Measurements from ENCODE around the gene LSP1. TPM values are rescaled to one million over a fixed set of nuclear protein-coding genes. Genes with fewer than 3 reads are reported as not detected.
A peak's percentile ranks its signal among the peaks of the same experiment; 100 is the strongest.

Gene LSP1
- total and polyA plus RNA-seq, 2 of the 4 experiments (the other 2 are of a cell fraction) = not detected

GRCh38 chr11:1876361-1877063, 23.6 kb downstream of the LSP1 start:
- intact Hi-C loops (cut with micrococcal nuclease) = no loop called here
- Histone ChIP-seq H2AK5ac (ENCODE audit: low read depth, low read length) (no peak overlapping the region), H2AFZ (replicated peaks; ENCODE audit: low read length, poor library complexity) (no peak overlapping the region), H3K4me1 (ENCODE audit: control insufficient read depth, insufficient read depth, low read length) (peaks cover 3% of the 10 kb centered on the region; the same call in 1 of the 2 replicates), H3K36me3 (ENCODE audit: control insufficient read depth, insufficient read depth, low read length) (no peaks in the 10 kb centered on the region), H4K20me1 (ENCODE audit: insufficient read depth, low read length) (no peaks in the 10 kb centered on the region), H2BK20ac (ENCODE audit: low read depth, low read length) (no peak overlapping the region), H2BK5ac (ENCODE audit: low read depth, low read length, poor library complexity, severe bottlenecking) (no peak overlapping the region), H4K5ac (ENCODE audit: low read depth, low read length) (no peak overlapping the region), H3K56ac (ENCODE audit: extremely low read depth, insufficient read depth, low read length) (no peak overlapping the region), H3K4me3 (ENCODE audit: insufficient read depth, low read depth, low read length) (no peak overlapping the region), H4K91ac (ENCODE audit: insufficient read depth, low read depth, low read length) (no peak overlapping the region), H3K14ac (replicated peaks; ENCODE audit: low read depth, low read length) (no peak overlapping the region), H3K9me1 (ENCODE audit: insufficient read depth, low read length) (no peaks in the 10 kb centered on the region), H3K9me3 (ENCODE audit: control insufficient read depth, insufficient read depth, low read length) (no peaks in the 10 kb centered on the region), H3K9ac (ENCODE audit: low read depth, low read length) (no peak overlapping the region), H4K8ac (ENCODE audit: low read depth in 2 of 2, low read length in 2 of 2) (no peak overlapping the region), H3K27ac (ENCODE audit: insufficient read depth, low read length) (no peak overlapping the region), H2BK15ac (ENCODE audit: low read depth, low read length) (no peak overlapping the region), H3K79me1 (ENCODE audit: low read depth in 1 of 2, low read length in 2 of 2) (no peaks in the 10 kb centered on the region), H3K18ac (ENCODE audit: low read depth, low read length) (no peak overlapping the region), H3K27me3 (ENCODE audit: control insufficient read depth, insufficient read depth, low read length) (peaks cover 6% of the 10 kb centered on the region; the same call in 1 of the 2 replicates), H3K4ac (ENCODE audit: low read depth, low read length) (no peak overlapping the region), H3K23ac (ENCODE audit: low read depth, low read length) (no peak overlapping the region), H2AK9ac (replicated peaks; ENCODE audit: low read depth, low read length, poor library complexity) (no peak overlapping the region), H3K4me2 (ENCODE audit: low read depth, low read length) (no peak overlapping the region), H2BK120ac (ENCODE audit: low read depth, low read length) (no peak overlapping the region)
- in situ Hi-C loops (cut with MboI; ENCODE audit: low sequenced_read_pairs) = no loop called here
- no TSS peak for BruUV-seq (replicated peaks)
- TF ChIP-seq CTCF (conservative IDR thresholded peaks at IDR 0.05; ENCODE audit: low read depth, low read length) (peak; percentile 44), SMC3 (IDR thresholded peaks at IDR 0.05; ENCODE audit: low read depth, low read length) (peak; percentile 25; the same call in 1 of the 2 replicates), BHLHE40 (IDR thresholded peaks at IDR 0.05; ENCODE audit: low read depth, low read length) (no peak), ELK1 (IDR thresholded peaks at IDR 0.05; ENCODE audit: borderline replicate concordance, low read depth, low read length) (no peak), CEBPB (IDR thresholded peaks at IDR 0.05; ENCODE audit: low read depth, low read length) (no peak), RAD21 (IDR thresholded peaks at IDR 0.05; ENCODE audit: low read length) (no peak; the same call in 1 of the 2 replicates), CHD1 (IDR thresholded peaks at IDR 0.05; ENCODE audit: low read depth, low read length) (no peak)
- ATAC-seq (ENCODE audit: low read depth) (peak; percentile 51; the same call in 1 of the 2 replicates), DNase-seq (no peak)
- dilution Hi-C loops (cut with HindIII; ENCODE audit: low sequenced_read_pairs, unreplicated experiment) = no loop called here
- CTCF ChIA-PET = interaction anchor here (0.7 to 1.5 kb wide), 3 partner anchors 34 to 124 kb away, joined by 3 read pairs; no protein-coding TSS in a partner anchor
- POLR2A ChIA-PET (ENCODE audit: unreplicated experiment) = no interaction called here
- 38% methylated on average over 6 of the region's 26 CpGs; no CpG with 5 or more reads in 1 of the 2 experiments for WGBS, 2 experiments (ENCODE audit: extremely low coverage in 2 of 2, insufficient read length in 1 of 2)
